ENCODE data around the gene PRKCE. TPM values are rescaled to one million over a fixed set of nuclear protein-coding genes. Genes with fewer than 3 reads are reported as not detected.

Gene PRKCE
- total RNA-seq, 1 experiment from 2014 or later: 2.4 TPM

GRCh38 chr2:45979065-45979464, 327.6 kb downstream of the PRKCE start:
- H3K4me1 ChIP-seq (ENCODE audit: insufficient read depth, low read length, poor library complexity, severe bottlenecking): no peaks in the 10 kb centered on the region
- no peaks in the 10 kb centered on the region for H3K9me3 ChIP-seq (ENCODE audit: low read depth, low read length, poor library complexity, severe bottlenecking)
- H3K36me3 ChIP-seq (ENCODE audit: insufficient read depth, low read length, poor library complexity, severe bottlenecking): no peaks in the 10 kb centered on the region
- intact Hi-C loops (cut with micrococcal nuclease; ENCODE audit: unreplicated experiment): no loop called here
- TF ChIP-seq CTCF (conservative IDR thresholded peaks at IDR 0.05; ENCODE audit: low read depth, low read length) (no peak), EZH2 (IDR thresholded peaks at IDR 0.05; ENCODE audit: borderline replicate concordance, low read depth, low read length, poor library complexity, severe bottlenecking) (no peak)
- H3K27ac ChIP-seq (ENCODE audit: low read depth, low read length, poor library complexity, severe bottlenecking): no peak overlapping the region
- no peak overlapping the region for H3K4me3 ChIP-seq (ENCODE audit: low read depth, low read length, poor library complexity, severe bottlenecking)
- POLR2A ChIA-PET (ENCODE audit: low non-redundant PET): no interaction called here
- CTCF ChIA-PET: no interaction called here
- no peak for DNase-seq (ENCODE audit: low spot score)
- no peaks in the 10 kb centered on the region for H3K27me3 ChIP-seq (replicated peaks; ENCODE audit: insufficient read depth, low read depth, low read length, poor library complexity)
- BruUV-seq (replicated peaks): no TSS peak

GRCh38 chr2:45980161-45980865, 328.8 kb downstream of the PRKCE start:
- ChIA-PET CTCF (no interaction called here), POLR2A (ENCODE audit: low non-redundant PET) (no interaction called here)
- no peaks in the 10 kb centered on the region for H3K9me3 ChIP-seq (ENCODE audit: low read depth, low read length, poor library complexity, severe bottlenecking)
- TF ChIP-seq CTCF (conservative IDR thresholded peaks at IDR 0.05; ENCODE audit: low read depth, low read length) (no peak), EZH2 (IDR thresholded peaks at IDR 0.05; ENCODE audit: borderline replicate concordance, low read depth, low read length, poor library complexity, severe bottlenecking) (no peak)
- intact Hi-C loops (cut with micrococcal nuclease; ENCODE audit: unreplicated experiment): no loop called here
- no peak overlapping the region for H3K27ac ChIP-seq (ENCODE audit: low read depth, low read length, poor library complexity, severe bottlenecking)
- BruUV-seq (replicated peaks): no TSS peak
- no peaks in the 10 kb centered on the region for H3K27me3 ChIP-seq (replicated peaks; ENCODE audit: insufficient read depth, low read depth, low read length, poor library complexity)
- no peaks in the 10 kb centered on the region for H3K4me1 ChIP-seq (ENCODE audit: insufficient read depth, low read length, poor library complexity, severe bottlenecking)
- no peak overlapping the region for H3K4me3 ChIP-seq (ENCODE audit: low read depth, low read length, poor library complexity, severe bottlenecking)
- no peak for DNase-seq (ENCODE audit: low spot score)
- no peaks in the 10 kb centered on the region for H3K36me3 ChIP-seq (ENCODE audit: insufficient read depth, low read length, poor library complexity, severe bottlenecking)

- BruUV-seq (replicated peaks): no TSS peak
- CTCF ChIA-PET: no interaction called here
- intact Hi-C loops (cut with micrococcal nuclease; ENCODE audit: unreplicated experiment): no loop called here
Measured at GRCh38 chr2:45981384-45981930, 330.0 kb downstream of the PRKCE start.

More at GRCh38 chr2:45981384-45981930, 330.0 kb downstream of the PRKCE start:
- H3K27ac ChIP-seq (ENCODE audit: low read depth, low read length, poor library complexity, severe bottlenecking): no peak overlapping the region
- DNase-seq (ENCODE audit: low spot score): no peak
- no peaks in the 10 kb centered on the region for H3K36me3 ChIP-seq (ENCODE audit: insufficient read depth, low read length, poor library complexity, severe bottlenecking)
- no peaks in the 10 kb centered on the region for H3K9me3 ChIP-seq (ENCODE audit: low read depth, low read length, poor library complexity, severe bottlenecking)
- no peaks in the 10 kb centered on the region for H3K27me3 ChIP-seq (replicated peaks; ENCODE audit: insufficient read depth, low read depth, low read length, poor library complexity)
- TF ChIP-seq EZH2 (IDR thresholded peaks at IDR 0.05; ENCODE audit: borderline replicate concordance, low read depth, low read length, poor library complexity, severe bottlenecking) (no peak), CTCF (conservative IDR thresholded peaks at IDR 0.05; ENCODE audit: low read depth, low read length) (no peak)
- POLR2A ChIA-PET (ENCODE audit: low non-redundant PET): no interaction called here
- H3K4me3 ChIP-seq (ENCODE audit: low read depth, low read length, poor library complexity, severe bottlenecking): no peak overlapping the region
- H3K4me1 ChIP-seq (ENCODE audit: insufficient read depth, low read length, poor library complexity, severe bottlenecking): no peaks in the 10 kb centered on the region
